HTERT RPE-1 (cell line): ENCODE results near the gene KIF4A.

Experiments used
- in situ Hi-C: fragments of 300-500 bp; cut with MboI; formaldehyde crosslinking; loops from 4 replicates; pipeline ENCODE4 v1.14.3; 2020; ENCODE audit warnings: low sequenced_read_pairs

KIF4A gene

GRCh38 chrX:70468709-70469108 lies 178.8 kb downstream of the KIF4A start:
- in situ Hi-C loops: no loop called here
